Placental epithelial cell (primary cell): ENCODE results near the gene SLC7A9. TPM values are rescaled to one million over a fixed set of nuclear protein-coding genes. Genes with fewer than 3 reads are reported as not detected.

Experiments used
- small RNA-seq: library from RNA; depleted of rRNA; stranded (forward); fragments of <200 nt; gene quantifications from one replicate; pipeline ENCODE3, GENCODE V24; 2012
- total RNA-seq: library from RNA; depleted of rRNA; stranded (reverse); fragments of >200 nt; gene quantifications from 2 replicates; pipeline ENCODE4 v1.2.3, GENCODE V29; 2012

Gene SLC7A9
- total RNA-seq = 0.39 TPM in 1 of 2 replicates, not detected in the other

DNA sequence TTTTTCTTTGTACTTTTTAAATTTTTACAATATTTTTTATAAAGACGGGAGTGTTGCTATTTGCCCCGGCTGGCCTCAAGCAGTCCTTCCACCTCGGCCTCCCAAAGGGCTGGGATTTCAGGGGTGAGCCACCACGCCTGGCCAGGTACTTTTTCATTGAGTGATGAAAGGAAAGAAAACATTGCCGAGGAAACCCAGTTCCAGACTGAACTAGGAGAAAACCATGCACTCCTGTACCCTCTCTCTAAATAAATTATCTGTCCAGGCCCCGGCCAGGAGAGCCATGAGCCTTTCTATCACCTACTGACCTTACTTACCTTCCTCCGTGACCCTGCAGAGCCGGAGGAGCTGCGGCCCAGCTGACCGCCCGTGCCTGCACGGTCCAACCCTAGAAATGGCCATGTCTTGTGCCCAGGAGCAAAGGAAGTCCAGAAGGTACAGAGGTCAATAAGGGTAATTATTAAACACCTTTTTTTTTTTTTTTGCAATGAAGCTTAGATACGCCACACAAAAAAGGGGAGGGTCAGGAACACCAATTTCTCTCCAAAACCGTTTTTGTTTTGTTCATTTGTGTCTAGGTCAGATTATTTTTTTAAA lies at the start of gene SLC7A9:
SLC7A9 (minus strand) TSS at position 399 of the 597 bp plus-strand sequence. CDS start 1,233 bp downstream, outside the sequence.

Small RNAs within 50 kb of the gene (small RNA-seq; reads per million reads assigned to genes)
- gene RN7SKP22 = not detected

Other genes with a start within 250 kb of the SLC7A9 start
- 21.6 and 34.5 TPM in 2 replicates for gene ANKRD27, start 194.6 kb downstream of the SLC7A9 start, total RNA-seq
- gene RGS9BP, start 193.9 kb downstream of the SLC7A9 start, total RNA-seq = 0.54 and 0.79 TPM in 2 replicates
- gene NUDT19, start 177.9 kb downstream of the SLC7A9 start, total RNA-seq = 8.2 and 14.9 TPM in 2 replicates
- gene TDRD12, start 150.0 kb downstream of the SLC7A9 start, total RNA-seq = 1.6 and 2.6 TPM in 2 replicates
- gene CEP89, start 102.2 kb upstream of the SLC7A9 start, total RNA-seq = 14.1 and 18.7 TPM in 2 replicates
- 1.4 and 3.5 TPM in 2 replicates for gene FAAP24, start 102.5 kb upstream of the SLC7A9 start, total RNA-seq
- gene RHPN2, start 195.1 kb upstream of the SLC7A9 start, total RNA-seq = 17.2 and 23.6 TPM in 2 replicates
- gene GPATCH1, start 211.4 kb upstream of the SLC7A9 start, total RNA-seq = 6.0 and 14.5 TPM in 2 replicates